Heart left ventricle (tissue), 13 donors: ENCODE data around the gene GPR148.

Source experiments
- CTCF ChIP-seq, 12 donors: fragments of 200-600 bp; sonication (generic) in 4 of 12; IDR thresholded peaks; one replicate each; pipeline versions ENCODE4 v1.5.0 to v1.8.0; 2018 to 2022; ENCODE audit warnings: antibody characterized with exemption in 12 of 12, mild to moderate bottlenecking in 5 of 12
- POLR2A ChIP-seq, 2 donors: fragments of 450-650 bp; IDR thresholded peaks; one replicate each; pipeline ENCODE4 v1.6.1; 2017; ENCODE audit warnings: antibody characterized with exemption in 2 of 2, mild to moderate bottlenecking in 2 of 2, moderate library complexity in 2 of 2
- donor health status: ischemic (EF 13 %, LVEDD 7.1; RV severe dilation, severe dysfunction).
- donor health status: DM: no; HTN: yes; CAD: no.
- donor health status: DM: no; HTN: no; CAD: no.
- donor health status: ischemic (EF 25% LVEDD 6.9; RV normal size, moderate dysfunction).
- donor health status: ischemic (EF 25% LVEDD 5.7; RV mildly dilated, moderate dysfunction).
- donor health status: ischemic (EF 35%, LVEDD 5.7; RV mildly dilated, moderate dysfunction).
- donor health status: nonischemic (EF 11% LVEDD 7.7; RV severe dilation, severe dysfunction).
- donor health status: DM: yes; HTN: yes; CAD: no.
- donor health status: PGD.
- donor health status: ischemic (EF 29% LVEDD 5.4; RV normal size, mild dysfunction).
- donor health status: nonischemic (EF 23%, LVEDD 6.1; RV moderate dilation, normal function).

GRCh38 chr2:130766037-130766436 lies 37.2 kb downstream of the GPR148 start:
- TF ChIP-seq POLR2A (IDR thresholded peaks at IDR 0.05) = no peak
- no peak for TF ChIP-seq CTCF (IDR thresholded peaks at IDR 0.05)
